ENCODE data around the gene IDI1.
"Not testable (repeated sequence)": the region's sequence is repeated elsewhere in the genome, so short reads cannot be mapped to it uniquely, and the experiment has no call there.

The IDI1 gene

GRCh38 chr10:1044964-1045363 is 4.0 kb downstream of the IDI1 start:
- in situ Hi-C loops (cut with HindIII; ENCODE audit: low sequenced_read_pairs), result no loop called here
- TF ChIP-seq, protein P1, sequence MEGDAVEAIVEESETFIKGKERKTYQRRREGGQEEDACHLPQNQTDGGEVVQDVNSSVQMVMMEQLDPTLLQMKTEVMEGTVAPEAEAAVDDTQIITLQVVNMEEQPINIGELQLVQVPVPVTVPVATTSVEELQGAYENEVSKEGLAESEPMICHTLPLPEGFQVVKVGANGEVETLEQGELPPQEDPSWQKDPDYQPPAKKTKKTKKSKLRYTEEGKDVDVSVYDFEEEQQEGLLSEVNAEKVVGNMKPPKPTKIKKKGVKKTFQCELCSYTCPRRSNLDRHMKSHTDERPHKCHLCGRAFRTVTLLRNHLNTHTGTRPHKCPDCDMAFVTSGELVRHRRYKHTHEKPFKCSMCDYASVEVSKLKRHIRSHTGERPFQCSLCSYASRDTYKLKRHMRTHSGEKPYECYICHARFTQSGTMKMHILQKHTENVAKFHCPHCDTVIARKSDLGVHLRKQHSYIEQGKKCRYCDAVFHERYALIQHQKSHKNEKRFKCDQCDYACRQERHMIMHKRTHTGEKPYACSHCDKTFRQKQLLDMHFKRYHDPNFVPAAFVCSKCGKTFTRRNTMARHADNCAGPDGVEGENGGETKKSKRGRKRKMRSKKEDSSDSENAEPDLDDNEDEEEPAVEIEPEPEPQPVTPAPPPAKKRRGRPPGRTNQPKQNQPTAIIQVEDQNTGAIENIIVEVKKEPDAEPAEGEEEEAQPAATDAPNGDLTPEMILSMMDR (IDR thresholded peaks at IDR 0.05; ENCODE audit: low read depth, low read length), result no peak
- DNase-seq (ENCODE audit: low read depth, low spot score), result no peak
- H3K4me3 ChIP-seq (ENCODE audit: low read depth, low read length), result no peak overlapping the region

GRCh38 chr10:1044146-1044545 is 4.8 kb downstream of the IDI1 start:
- H3K4me3 ChIP-seq (ENCODE audit: low read depth, low read length), result no peak overlapping the region
- in situ Hi-C loops (cut with HindIII; ENCODE audit: low sequenced_read_pairs), result no loop called here
- DNase-seq (ENCODE audit: low read depth, low spot score), result no peak
- TF ChIP-seq, protein P1 (IDR thresholded peaks at IDR 0.05; ENCODE audit: low read depth, low read length), result no peak

- H3K4me3 ChIP-seq (ENCODE audit: low read depth, low read length), result no peak overlapping the region
- TF ChIP-seq, protein P1 (IDR thresholded peaks at IDR 0.05; ENCODE audit: low read depth, low read length), result no peak
- in situ Hi-C loops (cut with HindIII; ENCODE audit: low sequenced_read_pairs), result no loop called here
- DNase-seq (ENCODE audit: low read depth, low spot score), result no peak
Observed at GRCh38 chr10:1043532-1043995, 5.4 kb downstream of the IDI1 start.

DNA sequence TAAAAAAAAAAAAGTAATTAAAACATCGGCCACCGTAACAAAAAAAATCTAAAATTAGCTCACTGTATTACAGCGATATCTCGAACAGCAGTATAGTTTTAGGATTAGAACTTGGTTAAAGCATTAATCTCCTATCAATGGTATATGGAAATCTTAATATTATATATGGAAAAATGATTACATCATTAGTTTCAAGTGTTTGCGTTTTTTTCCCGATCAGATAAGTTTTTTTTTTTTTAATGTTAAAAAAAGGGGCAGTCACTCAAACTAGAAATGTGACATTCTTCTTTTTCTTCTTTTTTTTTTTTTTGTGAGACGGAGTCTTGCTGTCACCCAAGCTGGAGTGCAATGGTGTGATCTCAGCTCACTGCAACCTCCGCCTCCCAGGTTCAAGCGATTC is 7.4 kb downstream of the IDI1 start:
- in situ Hi-C loops (cut with HindIII; ENCODE audit: low sequenced_read_pairs), result no loop called here

GRCh38 chr10:1040133-1040532 is 8.8 kb downstream of the IDI1 start:
- TF ChIP-seq, protein P1 (IDR thresholded peaks at IDR 0.05; ENCODE audit: low read depth, low read length), result no peak
- in situ Hi-C loops (cut with HindIII; ENCODE audit: low sequenced_read_pairs), result no loop called here
- H3K4me3 ChIP-seq (ENCODE audit: low read depth, low read length), result no peak overlapping the region
- DNase-seq (ENCODE audit: low read depth, low spot score), result no peak

More for the DNA sequence above, 7.4 kb downstream of the IDI1 start:
- TF ChIP-seq, protein P1 (IDR thresholded peaks at IDR 0.05; ENCODE audit: low read depth, low read length), result no peak
- no peak overlapping the region for H3K4me3 ChIP-seq (ENCODE audit: low read depth, low read length)
- no peak for DNase-seq (ENCODE audit: low read depth, low spot score)

- DNase-seq (ENCODE audit: low read depth, low spot score); in situ Hi-C loops (cut with HindIII; ENCODE audit: low sequenced_read_pairs): not testable (repeated sequence)
Observed at GRCh38 chr10:1038769-1039168, 10.2 kb downstream of the IDI1 start.

DNA sequence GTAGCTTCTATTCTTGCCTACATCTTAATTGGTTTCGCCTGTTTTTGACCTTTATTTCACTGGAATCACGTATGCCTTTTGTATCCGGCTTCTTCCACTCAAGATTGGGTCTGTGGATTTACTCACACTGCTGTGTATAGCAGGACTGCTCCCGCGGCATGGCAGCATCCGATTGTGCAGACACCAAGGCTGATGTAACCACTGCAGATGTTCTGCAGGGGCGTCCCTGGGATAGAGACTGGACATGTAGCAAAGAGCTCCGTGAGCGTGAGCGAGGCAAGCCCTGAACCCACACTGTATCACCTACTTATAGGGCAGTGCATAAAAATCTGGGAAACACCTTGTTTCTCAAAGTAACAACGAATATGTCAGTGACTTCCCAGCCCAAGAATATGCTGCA is 11.8 kb downstream of the IDI1 start:
- H3K4me3 ChIP-seq (ENCODE audit: low read depth, low read length), result no peak overlapping the region
- no peak for DNase-seq (ENCODE audit: low read depth, low spot score)
- in situ Hi-C loops (cut with HindIII; ENCODE audit: low sequenced_read_pairs), result no loop called here
- TF ChIP-seq, protein P1 (IDR thresholded peaks at IDR 0.05; ENCODE audit: low read depth, low read length), result no peak

More at GRCh38 chr10:1038769-1039168, 10.2 kb downstream of the IDI1 start:
- H3K4me3 ChIP-seq (ENCODE audit: low read depth, low read length), result not testable (repeated sequence)
